ENCODE data around the gene CCDC148. TPM values are rescaled to one million over a fixed set of nuclear protein-coding genes. Genes with fewer than 3 reads are reported as not detected.

Gene CCDC148
- total and polyA plus RNA-seq, 10 of the 15 experiments (the other 5 are each of a cell fraction or from before 2014, with no cell fraction given) = 0.07 to 0.30 (median 0.18) TPM; not detected in 7

DNA sequence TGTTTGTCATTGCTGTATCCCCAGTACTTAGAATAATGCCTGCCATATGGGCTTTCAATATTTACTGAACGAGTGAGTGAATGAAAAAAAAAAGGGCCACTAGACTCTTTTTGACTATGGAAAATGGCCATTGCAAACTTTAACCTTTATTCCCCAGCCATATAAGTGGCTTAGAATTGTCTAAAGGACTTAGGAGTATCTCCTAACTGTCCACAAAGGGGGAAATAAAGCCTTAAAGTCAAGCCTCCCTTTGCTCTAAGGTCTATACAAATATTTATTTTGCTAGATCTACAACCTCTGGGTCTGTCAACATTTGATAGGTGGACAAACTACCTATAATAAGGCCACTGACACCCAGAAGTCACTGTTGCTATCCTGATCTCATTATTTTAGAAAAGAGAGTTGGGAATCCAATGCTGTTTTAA lies 329.2 kb downstream of the CCDC148 start:
- H3K36me3 ChIP-seq (ENCODE audit: control insufficient read depth in 2 of 2, insufficient read depth in 2 of 2, low read length in 1 of 2) = no peaks in the 10 kb centered on the region
- no peak overlapping the region for H3K9ac ChIP-seq (ENCODE audit: control insufficient read depth, insufficient read depth, low read length)
- POLR2A ChIA-PET = no interaction called here
- no peaks in the 10 kb centered on the region for H3K9me3 ChIP-seq (replicated peaks; ENCODE audit: control insufficient read depth, insufficient read depth, low read length)
- H3K4me3 ChIP-seq = no peak overlapping the region
- 0% methylated on average over 1 of the region's 1 CpG for WGBS (ENCODE audit: insufficient coverage, insufficient replicate concordance, low lambda C conversion rate, missing lambda C conversion rate)
- no peak overlapping the region for H2AFZ ChIP-seq (ENCODE audit: control insufficient read depth, low read depth, low read length)
- no peaks in the 10 kb centered on the region for H4K20me1 ChIP-seq (ENCODE audit: control insufficient read depth, insufficient read depth)
- TF ChIP-seq STAT3 (IDR thresholded peaks at IDR 0.05; ENCODE audit: low read depth, low read length) (no peak), MEF2B (IDR thresholded peaks at IDR 0.05; ENCODE audit: partially characterized antibody, poor library complexity, severe bottlenecking) (no peak), PAX5 (IDR thresholded peaks at IDR 0.05; ENCODE audit: borderline replicate concordance, low read depth, low read length) (no peak), WRNIP1 (IDR thresholded peaks at IDR 0.05; ENCODE audit: borderline replicate concordance, low read depth, low read length) (no peak)
- DNase-seq (ENCODE audit: low read depth, low spot score) = no peak
- intact Hi-C loops (cut with micrococcal nuclease; ENCODE audit: unreplicated experiment) = no loop called here
- H3K27me3 ChIP-seq (replicated peaks in 1 of 2; ENCODE audit: control insufficient read depth in 2 of 2, insufficient read depth in 2 of 2, low read length in 1 of 2) = no peaks in the 10 kb centered on the region
- H3K27ac ChIP-seq (ENCODE audit: control insufficient read depth, insufficient read depth) = no peak overlapping the region
- CTCF ChIA-PET = no interaction called here
- ATAC-seq = no peak
- RAD21 ChIA-PET (ENCODE audit: unreplicated experiment) = no interaction called here
- H3K79me2 ChIP-seq (ENCODE audit: control insufficient read depth, insufficient read depth, low read length) = no peaks in the 10 kb centered on the region
- no peak overlapping the region for H3K4me2 ChIP-seq (ENCODE audit: control insufficient read depth, insufficient read depth)
- BruUV-seq (replicated peaks) = no TSS peak
- in situ Hi-C loops (cut with MboI) = no loop called here
- SMC1A ChIA-PET (ENCODE audit: uncharacterized antibody, unreplicated experiment) = no interaction called here
- no peaks in the 10 kb centered on the region for H3K4me1 ChIP-seq (ENCODE audit: control insufficient read depth, insufficient read depth, low read length)
- no peak for FAIRE-seq

DNA sequence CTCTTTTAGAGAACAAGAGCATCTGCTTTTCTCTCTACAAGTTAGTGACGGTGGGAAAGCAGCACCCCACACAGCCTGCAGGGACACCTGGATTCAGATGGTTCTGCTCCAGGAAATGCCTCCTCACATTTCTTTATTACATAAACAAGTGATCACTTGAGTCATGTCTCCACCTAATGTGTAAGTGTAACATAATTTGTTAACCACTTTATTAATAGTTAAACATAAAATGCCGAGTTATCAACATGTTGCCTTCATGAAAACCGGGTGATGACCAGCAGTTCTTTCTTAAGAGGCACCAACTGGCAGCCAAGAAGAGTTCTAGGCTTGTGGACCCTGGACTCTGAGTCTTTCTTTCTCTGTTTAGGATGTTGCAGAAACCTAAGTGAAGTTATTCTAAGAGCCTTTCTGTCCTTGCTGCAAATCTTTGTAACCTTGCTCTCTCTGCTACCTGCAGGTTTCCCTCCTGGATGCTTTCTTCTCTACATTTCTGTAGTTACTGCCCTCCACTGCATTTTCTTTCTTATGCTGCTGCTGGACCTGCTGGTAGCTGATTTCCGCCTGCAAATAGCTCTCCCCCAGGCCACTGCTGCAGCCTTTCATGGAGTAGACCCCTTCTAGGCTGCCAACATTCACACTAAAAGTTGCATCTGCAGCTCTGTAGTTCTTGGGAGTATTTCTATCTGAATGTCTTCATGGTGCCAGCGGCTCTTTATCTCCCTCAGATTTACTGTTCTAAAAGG lies 330.6 kb downstream of the CCDC148 start:
- H4K20me1 ChIP-seq (ENCODE audit: control insufficient read depth, insufficient read depth) = no peaks in the 10 kb centered on the region
- H3K79me2 ChIP-seq (ENCODE audit: control insufficient read depth, insufficient read depth, low read length) = no peaks in the 10 kb centered on the region
- ATAC-seq (no peak), FAIRE-seq (no peak), DNase-seq (ENCODE audit: low read depth, low spot score) (no peak)
- H2AFZ ChIP-seq (ENCODE audit: control insufficient read depth, low read depth, low read length) = no peak overlapping the region
- no TSS peak for BruUV-seq (replicated peaks)
- no peaks in the 10 kb centered on the region for H3K36me3 ChIP-seq (ENCODE audit: control insufficient read depth in 2 of 2, insufficient read depth in 2 of 2, low read length in 1 of 2)
- SMC1A ChIA-PET (ENCODE audit: uncharacterized antibody, unreplicated experiment) = no interaction called here
- H3K9me3 ChIP-seq (replicated peaks; ENCODE audit: control insufficient read depth, insufficient read depth, low read length) = no peaks in the 10 kb centered on the region
- POLR2A ChIA-PET = no interaction called here
- 18% methylated on average over 5 of the region's 5 CpGs for WGBS (ENCODE audit: insufficient coverage, insufficient replicate concordance, low lambda C conversion rate, missing lambda C conversion rate)
- RAD21 ChIA-PET (ENCODE audit: unreplicated experiment) = no interaction called here
- H3K9ac ChIP-seq (ENCODE audit: control insufficient read depth, insufficient read depth, low read length) = no peak overlapping the region
- CTCF ChIA-PET = no interaction called here
- intact Hi-C loops (cut with micrococcal nuclease; ENCODE audit: unreplicated experiment) (no loop called here), in situ Hi-C loops (cut with MboI) (no loop called here)
- no peak overlapping the region for H3K4me3 ChIP-seq
- H3K27ac ChIP-seq (ENCODE audit: control insufficient read depth, insufficient read depth) = no peak overlapping the region
- no peak overlapping the region for H3K4me2 ChIP-seq (ENCODE audit: control insufficient read depth, insufficient read depth)
- no peaks in the 10 kb centered on the region for H3K4me1 ChIP-seq (ENCODE audit: control insufficient read depth, insufficient read depth, low read length)
- no peaks in the 10 kb centered on the region for H3K27me3 ChIP-seq (replicated peaks in 1 of 2; ENCODE audit: control insufficient read depth in 2 of 2, insufficient read depth in 2 of 2, low read length in 1 of 2)
- TF ChIP-seq POU2F2 (IDR thresholded peaks at IDR 0.05; ENCODE audit: borderline replicate concordance, low read depth, low read length) (no peak), EZH2 (IDR thresholded peaks at IDR 0.05; ENCODE audit: borderline replicate concordance, control insufficient read depth, low read depth, low read length) (no peak), TARDBP (IDR thresholded peaks at IDR 0.05; ENCODE audit: borderline replicate concordance) (no peak), YBX1 (IDR thresholded peaks at IDR 0.05) (no peak), MYB (IDR thresholded peaks at IDR 0.05; ENCODE audit: borderline replicate concordance, low read depth, low read length) (no peak), ATF3 (IDR thresholded peaks at IDR 0.05; ENCODE audit: borderline replicate concordance, extremely low read depth, low read depth, low read length) (no peak), EED (IDR thresholded peaks at IDR 0.05; ENCODE audit: low read depth) (no peak), E2F4 (IDR thresholded peaks at IDR 0.05; ENCODE audit: low read depth, low read length) (no peak), RELA (IDR thresholded peaks at IDR 0.05; ENCODE audit: borderline replicate concordance, partially characterized antibody) (no peak)
